ENCODE data around the gene KRT38. TPM values are rescaled to one million over a fixed set of nuclear protein-coding genes. Genes with fewer than 3 reads are reported as not detected.

The KRT38 gene
- total and polyA plus RNA-seq, 7 donors: 0.03 TPM; not detected in 6

DNA sequence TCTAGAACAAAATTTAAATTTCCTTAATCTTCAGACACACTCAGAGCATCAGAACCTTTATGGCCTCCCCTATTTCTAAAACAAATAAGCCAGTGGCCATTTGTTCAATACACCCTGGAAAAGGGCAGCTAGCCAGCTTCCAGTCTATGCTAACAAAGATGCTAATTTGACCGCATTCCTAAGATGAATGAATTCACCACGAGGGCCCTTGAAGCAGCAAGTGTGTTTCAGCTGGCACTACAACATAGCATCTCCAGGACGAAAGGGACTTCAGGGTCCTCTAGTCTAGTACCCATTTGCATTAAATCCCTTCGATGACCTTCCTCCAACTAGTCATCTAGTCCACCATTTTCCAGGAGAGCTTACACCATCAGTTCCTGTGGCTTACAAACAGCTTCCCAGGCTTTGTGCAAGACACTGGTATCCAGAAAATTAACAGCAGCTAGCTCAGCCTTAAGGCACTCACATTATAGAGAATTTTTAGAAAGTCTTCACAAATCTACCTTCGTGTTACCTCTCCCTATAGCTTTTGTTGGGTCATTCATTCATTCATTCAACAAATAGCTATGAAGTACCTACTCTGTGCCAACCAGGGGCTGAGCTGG is 27.3 kb downstream of the KRT38 start:
- ATAC-seq (no peak), DNase-seq (no peak)
- intact Hi-C loops (cut with DNase I): loop anchor here in 1 of 2 donors (10.0 kb wide), 1 partner anchor 231 kb away; no protein-coding TSS in a partner anchor
- no peak overlapping the region for H3K27ac ChIP-seq
- H3K27me3 ChIP-seq (ENCODE audit: insufficient read depth in 3 of 3, low read length in 2 of 3): no peaks in the 10 kb centered on the region
- WGBS, 3 donors: 62 to 67% (median 63%) methylated on average over 5 of the region's 5 CpGs
- no peak overlapping the region for H3K4me3 ChIP-seq
- no peaks in the 10 kb centered on the region for H3K36me3 ChIP-seq (ENCODE audit: insufficient read depth in 1 of 2, low read depth in 1 of 2)
- no peaks in the 10 kb centered on the region for H3K9me3 ChIP-seq
- H3K4me1 ChIP-seq: peaks cover 5% of the 10 kb centered on the region
- TF ChIP-seq, protein P1, sequence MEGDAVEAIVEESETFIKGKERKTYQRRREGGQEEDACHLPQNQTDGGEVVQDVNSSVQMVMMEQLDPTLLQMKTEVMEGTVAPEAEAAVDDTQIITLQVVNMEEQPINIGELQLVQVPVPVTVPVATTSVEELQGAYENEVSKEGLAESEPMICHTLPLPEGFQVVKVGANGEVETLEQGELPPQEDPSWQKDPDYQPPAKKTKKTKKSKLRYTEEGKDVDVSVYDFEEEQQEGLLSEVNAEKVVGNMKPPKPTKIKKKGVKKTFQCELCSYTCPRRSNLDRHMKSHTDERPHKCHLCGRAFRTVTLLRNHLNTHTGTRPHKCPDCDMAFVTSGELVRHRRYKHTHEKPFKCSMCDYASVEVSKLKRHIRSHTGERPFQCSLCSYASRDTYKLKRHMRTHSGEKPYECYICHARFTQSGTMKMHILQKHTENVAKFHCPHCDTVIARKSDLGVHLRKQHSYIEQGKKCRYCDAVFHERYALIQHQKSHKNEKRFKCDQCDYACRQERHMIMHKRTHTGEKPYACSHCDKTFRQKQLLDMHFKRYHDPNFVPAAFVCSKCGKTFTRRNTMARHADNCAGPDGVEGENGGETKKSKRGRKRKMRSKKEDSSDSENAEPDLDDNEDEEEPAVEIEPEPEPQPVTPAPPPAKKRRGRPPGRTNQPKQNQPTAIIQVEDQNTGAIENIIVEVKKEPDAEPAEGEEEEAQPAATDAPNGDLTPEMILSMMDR (IDR thresholded peaks at IDR 0.05): no peak

DNA sequence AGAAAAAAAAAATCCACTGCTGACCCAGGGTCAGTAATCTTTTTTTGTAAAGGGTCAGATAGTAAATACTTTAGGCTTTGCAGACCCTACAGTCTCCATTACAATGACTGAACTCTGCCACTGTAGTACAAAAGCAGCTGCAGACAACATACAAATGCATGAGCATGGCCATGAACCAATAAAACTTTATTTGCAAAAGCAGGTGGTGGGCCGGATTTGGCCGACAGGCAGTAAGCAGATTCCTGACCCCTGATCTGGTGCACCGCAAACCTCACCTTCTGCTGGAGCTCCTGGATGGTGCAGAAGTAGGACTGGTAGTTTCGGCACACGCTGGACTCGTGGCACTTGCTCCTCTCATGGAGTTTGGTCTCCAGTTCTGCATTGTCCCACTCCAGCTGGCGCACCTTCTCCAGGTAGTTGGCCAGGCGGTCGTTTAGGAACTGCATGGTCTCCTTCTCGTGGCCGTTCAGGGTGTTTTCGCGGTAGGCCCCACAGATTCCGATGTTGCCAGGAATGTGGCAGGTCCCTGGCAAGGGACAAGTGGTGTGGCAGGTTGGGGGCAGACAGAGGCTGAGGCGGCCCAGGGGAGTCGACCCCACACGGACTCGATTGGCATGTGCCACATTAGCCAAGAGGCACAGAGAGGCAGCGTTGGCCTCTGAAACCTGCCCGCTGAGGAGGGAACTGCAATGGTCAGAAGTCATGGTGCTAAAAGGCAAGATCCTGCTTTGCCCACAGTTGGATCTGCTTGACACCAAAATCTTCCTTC is 29.5 kb downstream of the KRT38 start:
- DNase-seq (no peak), ATAC-seq (no peak)
- H3K27me3 ChIP-seq (ENCODE audit: insufficient read depth in 3 of 3, low read length in 2 of 3): no peaks in the 10 kb centered on the region
- TF ChIP-seq, protein P1 (IDR thresholded peaks at IDR 0.05): no peak
- 93 to 96% (median 94%) methylated on average over 20 of the region's 20 CpGs for WGBS, 3 donors
- H3K9me3 ChIP-seq: no peaks in the 10 kb centered on the region
- intact Hi-C loops (cut with DNase I): loop anchor here in 1 of 2 donors (10.0 kb wide), 1 partner anchor 234 kb away; no protein-coding TSS in a partner anchor
- H3K27ac ChIP-seq: no peak overlapping the region
- H3K4me3 ChIP-seq: no peak overlapping the region
- H3K4me1 ChIP-seq: peaks cover 1% of the 10 kb centered on the region
- H3K36me3 ChIP-seq (ENCODE audit: insufficient read depth in 1 of 2, low read depth in 1 of 2): no peaks in the 10 kb centered on the region

DNA sequence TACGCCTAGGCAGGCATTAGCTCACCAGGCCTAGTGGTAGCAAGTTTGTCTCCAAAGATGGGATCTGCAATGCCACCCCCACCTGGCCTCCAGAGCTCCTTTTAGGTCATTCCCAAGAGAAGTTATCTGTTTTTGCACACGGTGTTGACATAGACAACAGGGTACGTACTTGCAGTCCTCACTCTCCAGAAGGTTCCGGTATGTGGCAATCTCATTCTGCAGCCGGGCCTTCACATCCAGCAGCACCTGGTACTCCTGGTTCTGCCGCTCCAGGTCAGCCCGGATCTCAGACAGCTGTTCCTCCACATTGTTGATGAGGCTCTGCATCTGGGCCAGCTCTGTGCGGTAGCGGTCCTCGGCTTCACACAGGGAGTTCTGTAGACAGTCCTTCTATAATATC is 33.6 kb downstream of the KRT38 start:
- H3K4me3 ChIP-seq: no peak overlapping the region
- H3K9me3 ChIP-seq: no peaks in the 10 kb centered on the region
- TF ChIP-seq, protein P1 (IDR thresholded peaks at IDR 0.05): no peak
- no peak for ATAC-seq
- intact Hi-C loops (cut with DNase I): no loop called here
- no peak overlapping the region for H3K27ac ChIP-seq
- H3K36me3 ChIP-seq (ENCODE audit: insufficient read depth in 1 of 2, low read depth in 1 of 2): no peaks in the 10 kb centered on the region
- no peaks in the 10 kb centered on the region for H3K27me3 ChIP-seq (ENCODE audit: insufficient read depth in 3 of 3, low read length in 2 of 3)
- WGBS, 3 donors: 86 to 96% (median 90%) methylated on average over 10 of the region's 10 CpGs
- no peak for DNase-seq
- H3K4me1 ChIP-seq: no peaks in the 10 kb centered on the region

DNA sequence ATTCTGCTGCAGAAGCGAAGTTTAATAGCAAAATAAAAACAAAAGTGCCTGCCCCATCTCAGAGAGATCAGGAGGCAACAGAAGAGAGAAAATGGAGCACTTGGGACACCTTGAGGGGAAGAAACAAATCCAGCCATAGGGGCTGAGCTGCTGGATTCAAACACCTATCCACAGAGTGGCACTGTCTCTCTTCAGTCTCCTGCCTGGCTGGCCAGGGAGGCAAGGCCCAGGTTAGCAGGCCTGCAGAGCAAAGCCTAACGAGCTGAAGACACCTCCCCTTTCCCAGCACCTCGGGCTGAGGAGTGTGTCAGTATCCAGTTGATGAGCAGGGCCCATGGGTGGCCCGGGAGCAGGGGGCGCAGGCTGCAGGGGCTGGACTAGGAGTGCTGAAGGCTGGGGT is 34.6 kb downstream of the KRT38 start:
- H3K9me3 ChIP-seq: no peaks in the 10 kb centered on the region
- ATAC-seq (peak in 2 of 4 donors; percentile 27 to 53), DNase-seq (no peak)
- H3K27me3 ChIP-seq (ENCODE audit: insufficient read depth in 3 of 3, low read length in 2 of 3): no peaks in the 10 kb centered on the region
- H3K4me1 ChIP-seq: no peaks in the 10 kb centered on the region
- no peak overlapping the region for H3K27ac ChIP-seq
- H3K36me3 ChIP-seq (ENCODE audit: insufficient read depth in 1 of 2, low read depth in 1 of 2): no peaks in the 10 kb centered on the region
- intact Hi-C loops (cut with DNase I): no loop called here
- WGBS, 3 donors: 57 to 69% (median 64%) methylated on average over 5 of the region's 5 CpGs
- H3K4me3 ChIP-seq: no peak overlapping the region
- TF ChIP-seq, protein P1 (IDR thresholded peaks at IDR 0.05): no peak
